Left cardiac atrium (tissue), 4 donors: ENCODE measurements around the gene TRAP1. TPM values are rescaled to one million over a fixed set of nuclear protein-coding genes. Genes with fewer than 3 reads are reported as not detected.

ENCODE experiments used
- ATAC-seq, 2 donors: fragments of 200-7000 bp; cut with Tn5 transposase; one replicate each; pipeline ENCODE4 v1.9.1; 2020; ENCODE audit warnings: mild to moderate bottlenecking in 2 of 2, moderate library complexity in 2 of 2
- DNase-seq: peaks from one replicate; pipeline ENCODE4 v3.0.0-alpha.2; 2020
- intact Hi-C, 2 donors: fragments of 100-400 bp; cut with DNase I; formaldehyde crosslinking; loops; one replicate each; pipeline versions ENCODE4 v1.14.1 to v1.15.1; 2022 to 2023
- total RNA-seq, 2 donors: library from RNA; stranded (reverse); fragmentation: NEBNext Ultra II Directional; extraction: Animal tissue kit (Norgen Biotek cat#: 25700); gene quantifications; one replicate each; pipeline ENCODE4 v1.2.1, GENCODE V29; 2021
- donor health status: DM: no; HTN: yes; CAD: no.
- donor health status: DM: no; HTN: yes; CAD: no; lungs with severe emphysema.
- donor health status: DM: yes; HTN: yes; CAD: no.
- donor health status: Dilated cardiomyopathy.

The TRAP1 gene
- total RNA-seq, 2 donors from 2014 or later: 85.7 to 120 TPM

GRCh38 chr16:3738541-3738940 lies 21.2 kb upstream of the TRAP1 start:
- intact Hi-C loops: no loop called here
- DNase-seq: no peak
- no peak for ATAC-seq

DNA sequence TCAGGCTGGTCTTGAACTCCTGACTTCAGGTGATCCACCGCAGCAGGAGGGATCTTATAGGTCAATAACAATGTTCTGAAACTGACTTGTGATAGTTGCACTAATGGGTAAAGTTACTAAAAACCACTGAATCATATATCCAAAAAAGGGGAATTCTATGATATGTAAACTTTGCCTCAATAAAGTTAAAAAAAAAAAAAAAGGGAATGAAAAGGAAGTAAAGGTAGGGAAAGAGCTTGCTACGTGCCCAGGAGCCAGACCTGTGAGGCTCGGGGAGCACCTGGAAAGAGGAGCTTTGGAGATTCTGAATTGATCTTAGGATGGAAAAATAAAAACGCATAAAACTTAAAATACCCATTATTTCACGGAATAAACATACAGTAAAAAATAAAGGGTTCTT lies 20.8 kb upstream of the TRAP1 start:
- ATAC-seq: no peak
- intact Hi-C loops: no loop called here
- DNase-seq: no peak

DNA sequence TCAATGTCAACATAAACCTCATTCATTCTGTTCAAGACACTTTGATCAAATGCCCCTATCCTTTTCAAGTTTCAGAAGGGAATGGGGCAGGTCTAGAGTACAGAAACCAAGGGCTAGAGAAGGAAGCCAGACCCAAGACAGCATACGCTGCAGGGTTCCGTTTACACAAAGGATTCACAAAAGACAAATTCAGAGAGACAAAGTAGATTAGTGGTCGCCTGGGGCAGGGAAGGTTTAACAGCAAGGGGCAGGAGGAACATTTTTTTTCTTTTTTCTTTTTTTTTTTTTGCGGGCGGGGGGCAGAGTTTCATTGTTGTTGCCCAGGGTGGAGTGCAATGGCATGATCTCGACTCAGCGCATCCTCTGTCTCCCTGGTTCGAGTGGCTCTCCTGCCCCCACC lies 19.9 kb upstream of the TRAP1 start:
- no peak for ATAC-seq
- intact Hi-C loops: no loop called here

DNA sequence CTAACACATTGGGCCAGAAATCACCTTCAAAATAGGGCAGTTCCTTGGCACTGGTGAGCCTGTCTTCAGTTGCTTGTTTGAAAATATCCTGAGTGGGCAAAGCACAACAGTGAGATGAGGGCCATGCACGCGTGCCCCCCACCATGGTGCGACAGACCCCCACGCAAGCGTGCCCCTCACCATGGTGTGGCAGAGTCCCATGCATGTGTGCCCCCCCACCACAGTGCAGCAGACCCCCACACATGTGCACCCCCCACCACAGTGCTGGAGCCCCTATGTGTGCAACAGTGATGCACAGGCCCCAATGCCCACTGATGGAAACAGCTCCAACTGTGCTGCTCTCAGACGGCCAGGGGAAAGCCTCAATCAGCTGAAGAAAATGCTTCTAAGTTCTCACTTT lies 18.8 kb upstream of the TRAP1 start:
- DNase-seq: no peak
- intact Hi-C loops: no loop called here

More for the DNA sequence above, 19.9 kb upstream of the TRAP1 start:
- DNase-seq: no peak

DNA sequence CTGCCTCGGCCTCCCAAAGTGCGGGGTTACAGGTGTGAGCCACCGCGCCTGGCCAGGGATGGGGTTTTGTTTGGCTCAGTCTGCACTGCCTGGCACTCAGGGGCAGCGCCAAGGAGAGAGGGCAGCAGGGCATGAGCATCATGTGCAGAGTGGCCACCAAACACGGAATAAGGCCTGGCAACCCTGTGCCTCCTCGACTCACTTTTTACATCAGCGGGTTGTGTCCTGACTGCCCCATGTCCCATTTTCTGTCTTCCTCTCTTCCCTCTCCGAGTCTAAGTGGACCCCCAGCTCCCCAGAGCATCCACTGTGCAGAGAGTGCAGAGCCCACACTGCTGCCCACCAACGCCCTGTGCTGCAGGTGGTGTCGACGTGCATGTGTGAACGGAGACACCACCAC lies 18.2 kb upstream of the TRAP1 start:
- ATAC-seq: no peak
- intact Hi-C loops: no loop called here
- DNase-seq: no peak

More for the DNA sequence above, 18.8 kb upstream of the TRAP1 start:
- ATAC-seq: no peak

DNA sequence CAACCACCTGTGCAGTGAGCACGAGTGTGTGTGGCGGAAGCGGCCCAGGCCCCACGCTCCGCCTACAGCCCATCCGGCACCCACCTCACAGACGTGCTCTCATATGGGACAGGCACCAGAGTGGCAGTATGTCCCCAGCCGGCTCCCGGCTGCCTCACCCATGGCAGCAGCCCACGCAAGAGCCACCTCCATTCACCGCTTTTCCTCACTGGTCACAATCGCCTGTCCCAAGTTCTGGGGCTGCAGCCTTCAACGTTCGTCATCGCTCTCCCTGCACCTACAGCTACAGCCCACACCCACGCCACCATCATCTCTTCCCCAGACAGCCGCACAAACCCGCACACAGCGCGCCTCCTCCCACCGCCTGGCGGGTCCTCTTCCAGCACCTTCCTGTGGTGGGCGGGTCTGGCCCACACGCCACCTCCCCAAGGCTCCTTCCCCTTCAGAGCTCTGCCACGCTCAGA lies 17.5 kb upstream of the TRAP1 start:
- intact Hi-C loops: no loop called here
- no peak for DNase-seq
- no peak for ATAC-seq

DNA sequence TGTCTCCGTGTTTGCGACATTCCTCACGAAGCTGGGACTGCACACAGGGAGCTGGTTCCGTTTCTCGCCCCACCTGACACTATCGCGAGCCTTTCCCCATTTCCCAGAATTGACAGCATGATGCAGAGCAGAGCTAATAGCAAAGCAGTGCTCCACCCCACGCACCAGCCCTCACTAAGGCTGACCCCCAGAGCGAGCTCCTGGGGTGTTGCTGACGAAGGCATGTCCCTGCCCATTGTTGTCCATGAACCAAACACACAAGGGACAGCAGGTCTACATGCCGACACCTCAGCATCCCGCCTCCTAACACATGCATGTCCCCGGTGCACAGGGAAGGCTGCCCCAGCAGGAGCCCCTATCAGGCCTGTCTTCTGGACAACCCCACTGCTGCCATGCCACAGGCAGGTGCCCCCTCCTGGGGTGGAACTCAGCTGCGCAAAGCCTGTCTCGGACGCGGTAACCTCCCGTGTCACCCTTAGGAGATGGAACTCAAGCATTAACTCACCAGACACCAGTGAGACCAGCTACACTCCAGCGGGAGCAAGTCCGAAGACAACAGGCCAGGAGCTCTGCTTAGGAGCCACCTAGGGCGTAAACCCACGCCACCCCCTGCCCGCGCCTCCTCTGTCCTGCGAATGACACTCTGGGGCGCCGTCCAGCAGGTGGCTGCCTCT lies 16.9 kb upstream of the TRAP1 start:
- intact Hi-C loops: no loop called here
- no peak for ATAC-seq
- no peak for DNase-seq

- intact Hi-C loops: no loop called here
- DNase-seq (no peak), ATAC-seq (no peak)
Observed at GRCh38 chr16:3732171-3732570, 14.8 kb upstream of the TRAP1 start.

GRCh38 chr16:3731126-3731935 lies 14.0 kb upstream of the TRAP1 start:
- intact Hi-C loops: no loop called here
- DNase-seq (no peak), ATAC-seq (no peak)

GRCh38 chr16:3730161-3731125 lies 13.1 kb upstream of the TRAP1 start:
- ATAC-seq: peak in 1 of 2 donors; percentile 46
- intact Hi-C loops: no loop called here
- DNase-seq: no peak

DNA sequence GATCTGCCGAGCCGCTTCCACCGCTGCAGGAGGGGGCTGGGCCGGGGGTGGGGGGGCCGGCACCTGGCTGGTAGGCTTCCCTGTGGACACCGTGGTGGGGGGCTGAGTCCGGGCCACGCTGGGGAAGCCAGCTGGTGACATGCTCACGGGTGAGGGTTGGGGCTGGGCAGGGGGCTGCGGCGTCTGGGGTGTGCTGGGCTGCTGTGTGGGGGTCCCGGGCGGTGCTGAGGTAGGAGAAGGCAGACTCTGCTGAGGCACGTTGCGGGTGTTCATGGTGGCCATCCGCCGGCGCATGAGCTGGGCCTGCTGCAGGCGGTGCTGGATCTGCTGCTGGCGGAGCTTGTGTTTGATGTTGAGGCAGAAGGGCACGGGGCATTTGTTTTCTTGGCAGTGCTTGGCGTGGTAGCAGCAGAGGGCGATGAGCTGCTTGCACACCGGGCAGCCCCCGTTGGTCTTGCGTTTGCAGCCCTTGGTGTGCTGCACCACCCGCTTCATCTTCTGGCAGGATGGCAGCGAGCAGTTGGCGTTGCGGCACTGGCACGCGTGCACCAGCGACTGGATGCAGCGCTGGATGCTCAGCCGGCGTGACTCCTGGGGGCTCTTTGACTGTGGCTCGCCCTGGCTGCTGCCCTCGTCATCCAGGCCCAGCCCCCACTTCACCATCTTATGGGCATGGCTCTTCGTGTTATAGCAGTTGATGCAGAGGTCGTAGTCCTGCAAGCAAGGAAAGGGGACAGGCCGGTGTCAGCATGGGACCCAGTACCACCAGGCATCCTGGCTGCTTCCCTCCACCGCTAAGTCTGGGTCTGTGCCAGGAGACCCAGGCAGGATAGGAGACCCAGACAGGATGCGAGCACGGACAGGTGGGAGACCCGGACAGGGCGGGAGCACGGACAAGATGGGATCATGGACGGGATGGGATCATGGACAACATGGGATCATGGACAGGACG lies 12.1 kb upstream of the TRAP1 start:
- intact Hi-C loops: no loop called here
- ATAC-seq (peak in 1 of 2 donors; percentile 19), DNase-seq (no peak)

DNA sequence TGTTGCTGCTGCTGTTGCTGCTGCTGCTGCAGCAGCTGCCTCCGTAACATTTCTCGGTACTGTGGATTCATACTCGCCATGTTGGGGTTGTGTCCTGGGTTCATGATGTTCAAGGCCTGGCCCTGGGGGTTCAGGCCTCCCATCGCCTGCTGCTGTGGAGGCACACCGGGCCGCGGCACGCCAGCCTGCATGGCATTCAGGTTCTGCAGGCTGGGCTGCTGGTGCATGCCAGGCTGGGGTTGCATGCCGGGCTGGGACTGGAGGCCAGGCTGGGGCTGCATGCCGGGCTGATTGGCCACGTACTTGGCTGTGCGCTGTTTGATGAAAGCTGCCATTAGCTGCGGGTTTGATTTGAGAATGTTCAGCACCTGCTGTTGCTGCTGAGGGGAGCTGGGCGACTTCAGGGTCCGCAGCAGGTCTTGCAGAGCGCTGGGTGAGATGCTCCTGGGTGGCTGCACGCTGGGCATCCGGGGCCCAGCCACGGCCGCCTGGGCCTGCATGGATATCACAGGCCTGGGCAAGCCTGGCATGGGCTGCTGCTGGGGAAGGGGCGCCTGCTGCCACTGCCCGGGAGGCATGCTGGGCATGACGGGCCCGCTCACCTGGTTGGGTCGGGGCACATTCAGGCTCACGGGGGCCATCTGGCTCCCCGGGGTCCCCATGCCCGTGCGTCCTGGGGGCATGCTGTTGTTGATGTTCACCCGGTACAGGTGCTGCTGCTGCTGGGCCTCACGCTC lies 11.3 kb upstream of the TRAP1 start:
- intact Hi-C loops: no loop called here
- DNase-seq (no peak), ATAC-seq (no peak)

- no peak for DNase-seq
- intact Hi-C loops: no loop called here
- ATAC-seq: no peak
Observed at GRCh38 chr16:3727806-3728381, 10.6 kb upstream of the TRAP1 start.

GRCh38 chr16:3726021-3726687 lies 8.8 kb upstream of the TRAP1 start:
- intact Hi-C loops: no loop called here
- ATAC-seq: no peak
- no peak for DNase-seq

DNA sequence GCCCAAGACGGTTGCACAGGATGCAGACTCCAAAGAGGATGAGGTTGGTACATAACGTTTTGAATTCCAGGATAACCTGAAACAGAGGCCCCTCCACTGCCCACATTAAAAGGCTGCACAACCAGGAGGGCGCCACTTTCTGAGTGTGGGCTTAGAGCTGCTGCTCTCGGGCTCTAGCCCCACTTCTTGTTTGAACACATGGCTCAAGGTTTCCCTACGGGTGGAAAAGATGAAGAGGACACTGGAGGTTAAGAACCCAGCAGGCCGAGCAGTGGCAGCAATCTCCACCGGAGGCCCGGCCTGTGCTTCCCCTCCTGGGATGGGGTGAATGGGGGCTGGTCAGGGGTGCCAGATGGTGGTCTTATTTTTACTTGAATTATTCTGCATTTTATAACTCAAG lies 8.0 kb upstream of the TRAP1 start:
- intact Hi-C loops: no loop called here
- ATAC-seq: no peak
- DNase-seq: no peak

- no peak for ATAC-seq
- intact Hi-C loops: no loop called here
- DNase-seq: no peak
Observed at GRCh38 chr16:3722508-3722907, 5.2 kb upstream of the TRAP1 start.

GRCh38 chr16:3720418-3720817 lies 3.1 kb upstream of the TRAP1 start:
- ATAC-seq (no peak), DNase-seq (no peak)
- intact Hi-C loops: no loop called here
